Lower leg skin (tissue), 4 donors: ENCODE data around the gene DNAH8. TPM values are rescaled to one million over a fixed set of nuclear protein-coding genes. Genes with fewer than 3 reads are reported as not detected.

Experiments
- DNase-seq, 2 donors: peaks; one replicate each; pipeline ENCODE4 v3.0.0-alpha.2; 2019; ENCODE audit warnings: low spot score in 2 of 2
- H3K4me3 ChIP-seq: fragments of 200-600 bp; sonication (generic); 2 replicates; pipeline ENCODE4 v1.5.1; 2017; ENCODE audit warnings: mild to moderate bottlenecking, low read depth; ENCODE audit not compliant: poor library complexity, severe bottlenecking
- CTCF ChIP-seq, 3 donors: fragments of 450-650 bp; IDR thresholded peaks; one replicate each; pipeline ENCODE4 v1.5.1; 2016; ENCODE audit warnings: antibody characterized with exemption in 3 of 3, mild to moderate bottlenecking in 3 of 3, moderate library complexity in 2 of 3
- POLR2A ChIP-seq, 2 donors: fragments of 450-650 bp; IDR thresholded peaks; one replicate each; pipeline ENCODE4 v1.6.1; 2016 to 2017; ENCODE audit warnings: antibody characterized with exemption in 2 of 2, mild to moderate bottlenecking in 1 of 2, moderate library complexity in 1 of 2
- WGBS, 2 donors: methylation state at CpG; one replicate each; pipeline ENCODE4 v1.1.5; 2018; 5-methylcytosine and 5-hydroxymethylcytosine counted together
- intact Hi-C: fragments of 100-400 bp; cut with DNase I; formaldehyde crosslinking; loops from one replicate; pipeline ENCODE4 v1.15.0; 2023; ENCODE audit warnings: low total_unique reads
- total RNA-seq, 4 donors: library from RNA; depleted of rRNA; stranded (reverse); fragments of >200 nt; gene quantifications; one replicate each; pipeline ENCODE4 v1.1.0, GENCODE V29; 2016

The DNAH8 gene
- total RNA-seq, 4 donors from 2014 or later = 0.02 to 0.19 (median 0.08) TPM

GRCh38 chr6:39079197-39080125, 364.4 kb downstream of the DNAH8 start:
- TF ChIP-seq POLR2A (IDR thresholded peaks at IDR 0.05) (no peak), CTCF (IDR thresholded peaks at IDR 0.05) (no peak)
- no peak overlapping the region for H3K4me3 ChIP-seq
- peak in 1 of 2 donors; percentile 73 for DNase-seq
- intact Hi-C loops = no loop called here
- WGBS, 2 donors = 84 to 88% methylated on average over 8 of the region's 8 CpGs

Other genes starting within 250 kb of the DNAH8 start
- 10 to 100 TPM; 10.6 to 16.6 (median 15.1) TPM for gene BTBD9, start 75.4 kb upstream of the DNAH8 start, total RNA-seq
- gene GLO1, start 12.2 kb upstream of the DNAH8 start, total RNA-seq = 100 to 1,000 TPM in 1 of 4 donors, 10 to 100 TPM in 3; 70.7 to 124 (median 89.6) TPM